Stimulated activated CD4-positive, alpha-beta T cell treated with anti-CD3 and anti-CD28 coated beads, TNF-alpha, amount 100 ng/mL, for 1 hour (primary cell): ENCODE measurements around the gene TRMT2B.
"Not testable (repeated sequence)": the region's sequence is repeated elsewhere in the genome, so short reads cannot be mapped to it uniquely, and the experiment has no call there.

ENCODE experiments used
- DNase-seq, 3 donors: peaks; one replicate each; pipeline ENCODE4 v3.0.0-alpha.2; 2020; ENCODE audit warnings: low read depth in 3 of 3, low spot score in 1 of 3

The TRMT2B gene, protein sequence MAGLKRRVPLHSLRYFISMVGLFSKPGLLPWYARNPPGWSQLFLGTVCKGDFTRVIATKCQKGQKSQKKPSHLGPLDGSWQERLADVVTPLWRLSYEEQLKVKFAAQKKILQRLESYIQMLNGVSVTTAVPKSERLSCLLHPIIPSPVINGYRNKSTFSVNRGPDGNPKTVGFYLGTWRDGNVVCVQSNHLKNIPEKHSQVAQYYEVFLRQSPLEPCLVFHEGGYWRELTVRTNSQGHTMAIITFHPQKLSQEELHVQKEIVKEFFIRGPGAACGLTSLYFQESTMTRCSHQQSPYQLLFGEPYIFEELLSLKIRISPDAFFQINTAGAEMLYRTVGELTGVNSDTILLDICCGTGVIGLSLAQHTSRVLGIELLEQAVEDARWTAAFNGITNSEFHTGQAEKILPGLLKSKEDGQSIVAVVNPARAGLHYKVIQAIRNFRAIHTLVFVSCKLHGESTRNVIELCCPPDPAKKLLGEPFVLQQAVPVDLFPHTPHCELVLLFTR

DNA sequence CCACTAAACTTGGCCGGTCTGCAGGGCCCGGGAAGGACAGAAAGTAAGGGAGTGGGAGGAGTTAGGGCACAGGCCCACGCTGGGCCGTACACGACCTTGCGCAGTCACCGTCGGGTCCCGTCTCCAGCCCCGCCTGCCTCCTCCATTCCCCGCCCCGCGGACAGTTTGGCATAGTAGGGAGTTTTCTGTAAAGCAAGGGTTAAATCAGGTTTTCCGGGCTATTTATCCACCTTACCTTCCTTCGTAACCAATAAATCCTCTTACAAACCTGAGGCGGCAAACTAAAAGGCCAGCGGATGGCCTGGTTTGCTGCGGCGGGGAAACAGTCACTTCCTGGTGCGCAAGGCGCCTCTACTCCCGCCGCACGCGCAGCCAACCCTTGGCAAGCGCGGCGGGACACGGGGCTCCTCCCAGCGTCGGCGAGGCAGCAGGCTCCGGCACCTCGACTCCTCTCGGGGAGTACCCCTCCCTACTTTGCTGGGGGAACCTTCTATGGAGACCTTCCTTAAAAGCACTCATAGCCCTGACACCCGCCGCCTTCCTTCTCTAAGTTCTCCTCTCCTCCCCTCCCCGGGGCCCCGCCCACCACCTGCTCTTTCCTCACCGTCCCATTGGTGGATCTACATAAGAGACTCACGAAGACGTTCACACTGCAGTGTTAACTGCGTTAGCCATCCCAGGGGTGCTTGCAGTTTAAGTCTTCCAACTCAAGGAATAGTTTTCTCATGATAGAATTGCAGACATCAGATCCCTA is at the start of gene TRMT2B:
Gene TRMT2B (minus strand): TSS at position 563 of the 754 bp plus-strand sequence. CDS start 9,822 bp downstream, outside the sequence.
- peak; percentile 42 to 59 (median 52) for DNase-seq

DNA sequence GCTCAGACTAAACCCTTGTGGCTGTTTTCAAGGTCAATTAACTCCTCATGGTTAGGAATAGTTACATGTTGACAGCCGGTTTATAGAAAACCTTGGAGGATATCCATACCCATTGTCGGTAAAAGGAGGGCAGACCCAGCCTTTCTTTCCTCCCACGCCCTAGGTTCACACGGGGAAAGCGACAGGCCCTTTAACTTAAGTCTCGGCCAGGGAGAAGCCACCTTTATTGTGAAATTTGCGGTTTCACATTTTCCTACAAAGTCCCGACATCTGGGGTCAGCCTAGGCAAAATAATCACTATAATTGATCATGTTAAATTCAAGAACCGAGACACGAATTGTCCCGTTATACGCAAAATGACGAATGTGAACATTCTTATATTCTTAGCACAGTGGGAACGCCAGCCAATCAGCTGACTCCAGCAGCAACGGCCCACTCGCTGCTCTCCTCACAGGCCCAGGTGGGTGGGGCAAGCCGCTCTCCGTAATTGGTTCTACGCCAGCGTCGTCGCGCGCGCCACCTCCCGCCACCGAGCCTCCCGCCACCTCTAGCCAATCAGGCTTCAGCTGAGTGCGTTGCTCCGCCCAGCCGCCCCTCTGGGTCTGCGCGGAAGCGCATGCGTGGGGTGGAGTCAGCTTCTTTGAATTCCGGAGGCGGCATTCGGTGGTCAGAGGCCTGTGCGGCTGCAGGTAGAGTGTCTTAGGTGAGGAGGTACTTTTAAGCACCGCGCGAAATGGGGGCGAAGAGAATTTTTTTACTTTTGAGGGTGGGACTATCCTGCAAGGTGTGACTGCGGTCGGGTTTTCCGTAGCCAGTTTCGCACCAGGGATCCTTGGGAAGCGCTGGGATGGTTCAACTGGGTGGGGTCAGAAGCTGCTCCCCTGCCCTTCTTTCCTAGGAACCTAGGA is 45.9 kb upstream of the TRMT2B start, which contains the start of gene CENPI:
Gene CENPI (plus strand): TSS at position 659 of the 908 bp plus-strand sequence. CDS start 2,867 bp downstream, outside the sequence.
- peak; percentile 76 to 86 (median 84) for DNase-seq

DNA sequence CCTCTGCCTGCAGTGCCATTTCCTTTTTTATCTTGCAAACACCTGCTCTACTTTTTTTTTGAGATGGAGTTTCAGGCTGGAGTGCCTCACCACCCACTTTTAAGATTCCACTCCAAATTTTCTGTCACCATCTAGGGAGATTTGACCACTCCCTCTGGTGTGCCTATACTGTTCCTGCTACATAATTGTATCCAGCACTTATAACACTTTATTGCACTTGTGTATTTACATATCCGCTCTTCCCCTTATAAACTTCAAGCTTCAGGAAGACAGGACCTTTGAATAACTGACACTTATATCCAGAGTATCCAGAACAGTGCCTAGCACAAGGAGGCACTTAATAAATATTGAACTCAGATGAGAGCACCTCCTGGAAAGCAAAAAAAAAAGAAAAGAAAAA is 39.9 kb upstream of the TRMT2B start:
- DNase-seq = no peak

DNA sequence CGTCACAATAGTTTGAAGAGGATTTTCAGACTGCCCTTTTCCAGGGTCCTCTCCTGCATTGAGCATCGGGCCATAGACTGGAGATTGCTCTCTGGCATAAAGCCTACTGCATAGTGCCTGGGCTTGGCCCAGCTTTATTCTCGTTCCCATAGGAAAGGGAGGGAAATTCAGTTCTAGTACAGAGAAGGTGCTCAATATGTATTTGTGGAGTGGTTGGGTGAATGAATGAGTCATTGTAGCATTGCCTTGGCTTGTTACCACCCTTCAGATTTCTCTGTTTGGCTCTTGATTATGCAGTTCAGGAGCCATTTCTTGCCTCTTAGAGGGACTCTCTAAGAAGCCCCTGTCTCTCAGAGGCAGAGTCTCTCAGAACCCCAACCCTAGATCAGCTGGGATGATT is 29.3 kb upstream of the TRMT2B start:
- DNase-seq = no peak

DNA sequence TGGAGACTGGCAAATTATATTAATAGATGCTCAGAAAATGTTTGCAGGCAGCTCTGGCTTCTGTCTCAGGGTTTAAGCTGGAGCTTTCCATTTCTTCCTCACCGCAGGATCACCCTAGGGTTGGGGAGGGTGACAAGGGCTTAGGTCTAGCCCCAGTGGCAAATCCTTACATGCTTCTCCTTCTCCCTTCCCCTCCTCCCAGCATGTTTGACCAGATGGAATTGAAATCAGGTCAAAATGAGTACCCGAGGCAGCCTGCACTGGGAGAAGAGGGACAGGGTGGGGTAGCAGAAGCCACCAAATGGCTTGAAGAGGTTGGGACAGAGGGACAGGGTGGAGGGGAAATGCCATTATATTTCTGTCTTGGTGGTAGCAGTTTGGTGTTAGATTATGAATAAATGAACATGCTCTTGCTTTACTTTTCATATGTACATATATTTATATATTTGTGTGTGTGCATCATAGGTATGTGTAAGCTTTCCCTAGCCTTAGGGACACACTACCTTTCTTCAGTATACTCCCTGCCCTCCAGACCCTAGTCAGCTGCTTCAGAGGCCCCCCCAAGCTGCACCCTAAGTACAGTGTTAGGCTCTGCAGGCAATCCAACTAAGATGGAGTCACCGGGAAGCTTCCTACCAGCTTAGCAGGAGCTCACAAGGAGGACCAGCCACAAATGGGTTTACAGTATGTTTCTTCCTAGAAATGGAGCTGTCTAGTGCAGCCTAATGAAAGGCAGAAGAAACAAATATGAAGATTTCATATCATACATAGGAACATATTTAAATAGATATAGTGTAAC is 28.6 kb upstream of the TRMT2B start:
- no peak for DNase-seq

DNA sequence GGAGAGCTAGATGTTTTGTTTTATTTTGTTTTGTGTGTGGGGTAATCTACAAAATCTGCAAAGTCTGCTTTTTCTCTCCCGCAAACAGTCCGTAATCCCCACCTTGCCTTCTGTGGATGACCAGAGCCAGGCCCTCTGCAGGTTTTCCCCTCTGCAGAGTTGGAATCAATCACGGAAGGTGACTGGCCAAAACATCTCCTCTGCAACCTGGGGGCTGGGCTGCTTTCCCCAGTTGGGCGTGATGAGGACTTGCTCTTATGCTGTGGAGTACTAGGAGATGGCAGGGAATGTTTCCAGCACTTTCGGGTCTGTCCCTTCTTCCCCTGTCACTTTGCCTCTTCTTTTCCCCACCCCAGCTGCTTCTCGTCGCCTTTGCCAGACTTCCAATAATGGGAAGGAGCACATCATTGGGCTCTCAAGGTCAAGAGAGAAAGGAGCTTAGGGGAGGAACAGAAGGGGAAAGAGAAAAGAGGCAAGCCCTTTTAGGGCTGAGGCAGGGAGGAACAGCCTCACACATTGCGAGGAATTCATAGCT is 27.9 kb upstream of the TRMT2B start:
- DNase-seq = no peak

DNA sequence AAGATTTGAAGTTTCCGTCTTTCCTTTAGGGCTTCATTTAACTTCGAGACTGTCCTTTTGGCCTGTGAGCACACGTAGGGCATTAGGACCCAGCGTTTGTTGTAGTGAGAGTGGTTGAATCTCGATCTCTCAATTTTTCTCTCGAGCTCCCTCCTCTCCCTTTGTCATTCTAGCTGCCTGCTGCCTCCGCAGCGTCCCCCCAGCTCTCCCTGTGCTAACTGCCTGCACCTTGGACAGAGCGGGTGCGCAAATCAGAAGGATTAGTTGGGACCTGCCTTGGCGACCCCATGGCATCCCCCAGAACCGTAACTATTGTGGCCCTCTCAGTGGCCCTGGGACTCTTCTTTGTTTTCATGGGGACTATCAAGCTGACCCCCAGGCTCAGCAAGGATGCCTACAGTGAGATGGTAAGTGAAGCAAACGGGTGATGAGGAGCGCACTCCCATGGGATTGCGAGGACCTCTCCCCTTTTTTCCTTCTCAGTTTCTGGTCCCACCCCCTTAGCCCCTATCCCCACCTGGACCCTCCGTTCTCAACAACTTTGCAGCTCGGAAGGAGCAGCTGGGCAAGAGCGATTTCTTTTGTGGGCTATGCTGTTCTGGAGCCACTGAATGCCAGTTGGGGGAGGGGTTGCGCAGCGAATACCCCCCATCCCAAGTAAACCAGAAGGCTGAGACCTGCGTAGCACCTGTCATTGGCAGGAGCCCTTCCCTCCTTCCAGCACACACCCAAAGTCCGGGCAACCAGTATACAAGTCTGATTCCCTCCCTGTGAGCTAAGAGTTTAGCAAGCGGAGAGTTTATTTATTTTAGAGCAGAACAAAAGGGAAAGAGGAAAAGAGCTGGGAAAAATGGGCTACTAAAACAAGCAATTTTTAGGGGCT is 27.0 kb upstream of the TRMT2B start, which contains the start of gene TMEM35A:
Gene TMEM35A (plus strand): TSS at position 164 of the 883 bp plus-strand sequence. CDS start 124 bp downstream, at position 288.
- no peak for DNase-seq

DNA sequence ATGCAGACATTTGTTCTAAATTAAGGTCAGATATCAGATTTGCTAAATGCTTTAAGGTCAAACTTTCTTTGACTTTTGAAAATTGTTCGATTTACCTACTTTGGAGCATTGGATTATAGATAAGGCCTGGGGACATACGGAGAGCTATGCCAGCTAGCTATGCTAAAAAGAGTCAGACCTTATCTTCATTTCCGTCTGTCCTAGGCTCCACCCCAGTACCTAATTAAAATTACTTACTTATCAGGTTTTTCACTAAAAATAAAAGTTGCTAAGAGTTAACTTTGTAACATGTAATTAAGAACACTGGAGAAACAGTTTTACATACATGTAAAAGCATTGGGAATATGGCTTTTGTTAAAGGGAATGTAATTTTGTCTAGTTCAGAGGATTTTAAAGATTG is 19.7 kb upstream of the TRMT2B start:
- DNase-seq = no peak

DNA sequence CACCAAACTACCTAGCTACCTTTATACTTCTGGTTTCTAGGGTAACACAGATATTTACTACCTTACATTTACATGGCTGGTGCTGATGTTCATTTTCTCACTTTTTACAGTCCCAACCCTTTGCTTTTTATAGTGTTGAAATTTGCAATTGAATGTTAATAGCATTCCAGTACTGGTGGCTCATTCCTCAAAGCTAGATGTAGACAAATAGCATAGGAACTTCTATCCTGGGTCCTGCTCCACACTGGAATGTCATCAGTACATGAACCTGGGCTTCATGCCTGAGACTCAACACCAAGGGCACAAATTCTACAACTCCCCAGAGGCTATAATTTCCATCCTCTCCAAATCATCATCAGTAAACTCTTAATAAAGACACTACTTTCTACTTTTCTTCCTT is 10.3 kb upstream of the TRMT2B start:
- no peak for DNase-seq

DNA sequence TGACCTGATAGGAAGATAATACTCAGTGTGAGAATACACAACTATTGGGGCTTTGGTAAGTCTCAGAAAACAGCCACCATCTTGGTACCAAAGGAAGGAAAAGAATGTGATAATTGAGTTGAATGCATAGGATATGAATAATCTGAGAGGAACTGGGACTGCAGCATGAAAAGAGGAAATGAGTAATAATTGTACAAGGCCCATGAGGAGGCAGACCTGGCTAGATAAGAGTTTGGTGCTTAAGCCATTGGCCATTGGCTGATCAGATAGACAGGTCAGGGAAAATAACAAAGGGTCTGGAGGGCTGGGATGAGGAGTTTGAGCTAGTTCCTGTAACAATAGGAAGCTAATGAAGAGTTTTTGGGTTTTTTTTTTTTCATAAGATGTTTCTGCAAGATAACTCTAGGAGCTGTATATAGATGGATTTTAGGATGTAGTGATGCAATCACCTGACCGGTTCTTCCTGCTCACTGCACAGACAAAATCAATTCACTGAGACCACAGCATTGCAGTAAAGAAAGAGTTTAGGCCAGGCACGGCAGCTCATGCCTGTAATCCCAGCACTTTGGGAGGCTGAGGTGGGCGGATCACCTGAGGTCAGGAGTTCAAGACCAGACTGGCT is 5.3 kb upstream of the TRMT2B start:
- no peak for DNase-seq

DNA sequence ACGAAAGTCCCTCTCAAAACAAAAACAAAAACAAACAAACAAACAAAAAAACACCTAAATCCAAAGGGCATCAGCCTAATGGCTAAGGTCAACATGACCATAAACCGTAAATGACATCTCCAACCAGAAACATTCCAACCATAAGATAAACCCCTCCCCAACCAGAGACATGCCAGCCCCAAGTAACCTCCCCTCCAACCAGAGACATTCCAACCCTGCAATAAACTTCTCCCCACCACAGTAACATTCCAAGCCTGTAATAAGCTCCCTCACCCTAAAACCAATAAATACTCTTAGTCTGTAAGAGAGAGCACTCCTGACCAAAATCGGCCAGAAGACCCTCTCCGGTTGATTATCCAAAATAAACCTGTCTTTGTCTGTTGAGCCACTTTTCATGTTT is 4.6 kb upstream of the TRMT2B start:
- DNase-seq = not testable (repeated sequence)

DNA sequence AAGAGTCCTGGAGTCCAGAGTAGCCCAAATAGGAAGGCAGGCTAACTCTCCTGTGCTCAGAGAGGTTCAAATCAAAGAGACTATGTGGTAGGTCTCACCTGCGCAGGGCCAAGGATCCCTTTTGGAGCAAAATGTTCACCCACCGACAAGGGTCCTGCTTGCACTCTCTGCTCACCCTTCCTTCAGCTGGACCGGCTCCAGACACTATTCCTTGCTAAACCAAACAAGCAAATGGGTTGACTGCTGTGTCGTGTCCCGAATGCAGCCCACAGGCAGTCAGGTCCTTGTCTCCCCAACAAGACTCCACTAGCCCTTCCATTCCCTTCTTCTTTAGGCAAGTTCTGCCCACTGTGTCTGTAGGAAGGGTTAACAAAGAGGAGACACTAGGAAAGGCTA is 760 bp downstream of the TRMT2B start:
- DNase-seq = no peak

DNA sequence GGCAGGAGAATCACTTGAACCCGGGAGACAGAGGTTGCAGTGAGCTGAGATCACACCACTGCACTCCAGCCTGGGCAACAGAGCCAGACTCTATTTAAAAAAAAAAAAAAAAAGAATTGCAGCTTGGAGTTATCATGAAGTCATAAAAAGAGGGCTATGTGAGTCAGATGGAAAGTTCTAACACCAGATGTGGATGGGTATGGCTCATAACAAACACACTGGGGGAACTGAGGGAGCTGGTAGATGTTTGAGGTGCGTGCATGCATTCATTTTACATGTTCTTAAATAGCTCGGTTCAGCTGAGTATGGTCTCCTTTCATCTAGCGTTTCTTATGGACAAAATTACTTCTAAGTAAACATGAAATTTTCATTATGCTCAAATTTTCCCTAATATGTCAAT is 11.7 kb downstream of the TRMT2B start:
- no peak for DNase-seq

DNA sequence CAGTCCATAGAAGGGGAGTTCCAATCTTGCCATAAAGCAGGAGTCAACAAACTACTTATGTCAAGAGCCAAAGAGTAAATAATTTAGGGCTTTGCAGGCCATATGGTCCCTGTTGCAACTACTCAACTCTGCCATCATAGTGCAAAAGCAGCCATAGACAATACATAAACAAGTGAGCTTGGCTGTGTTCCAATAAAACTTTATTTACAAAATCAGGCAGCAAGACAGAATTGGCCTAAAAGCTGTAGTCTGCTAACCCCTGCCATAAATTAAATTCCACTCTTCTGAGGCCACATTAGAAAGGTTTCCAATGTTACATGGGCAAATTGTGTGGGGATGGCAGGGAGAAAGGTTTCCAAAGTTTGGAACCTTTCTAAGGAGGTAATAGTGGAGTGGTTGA is 14.7 kb downstream of the TRMT2B start:
- DNase-seq = no peak

DNA sequence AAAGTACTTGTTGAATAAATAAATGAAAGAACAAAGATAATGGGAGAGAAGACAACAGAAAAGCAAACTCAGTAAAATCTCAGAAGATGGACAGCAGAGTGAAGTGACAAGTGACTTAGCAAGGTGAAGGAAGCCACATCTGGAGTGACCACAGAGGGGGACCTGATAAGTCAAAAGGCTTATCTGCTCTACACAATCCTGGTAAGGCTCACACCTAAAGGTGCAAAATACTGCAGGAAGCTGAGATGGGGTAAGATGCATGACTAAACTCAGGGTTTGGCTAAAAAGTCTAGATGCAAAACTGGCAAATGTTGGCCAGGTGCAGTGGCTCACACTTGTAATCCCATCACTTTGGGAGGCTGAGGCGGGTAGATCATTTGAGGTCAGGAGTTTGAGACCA is 22.2 kb downstream of the TRMT2B start:
- DNase-seq = no peak

DNA sequence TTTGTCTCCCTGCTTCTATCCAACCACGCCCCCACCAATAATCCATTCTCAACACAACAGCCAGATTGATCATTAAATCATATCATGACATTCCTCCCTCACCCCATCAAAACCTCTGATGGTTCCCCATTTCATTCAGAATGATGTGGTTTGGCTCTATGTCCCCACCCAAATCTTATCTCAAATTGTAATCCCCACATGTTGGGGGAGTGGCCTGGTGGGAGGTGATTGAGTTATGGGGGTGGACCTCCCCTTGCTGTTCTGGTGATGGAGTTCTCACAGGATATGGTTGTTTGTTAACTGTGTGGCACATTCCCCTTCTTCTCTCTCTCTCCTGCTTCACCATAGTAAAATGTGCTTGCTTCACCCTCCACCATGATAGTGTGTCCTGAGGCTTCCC is 23.3 kb downstream of the TRMT2B start:
- DNase-seq = no peak

DNA sequence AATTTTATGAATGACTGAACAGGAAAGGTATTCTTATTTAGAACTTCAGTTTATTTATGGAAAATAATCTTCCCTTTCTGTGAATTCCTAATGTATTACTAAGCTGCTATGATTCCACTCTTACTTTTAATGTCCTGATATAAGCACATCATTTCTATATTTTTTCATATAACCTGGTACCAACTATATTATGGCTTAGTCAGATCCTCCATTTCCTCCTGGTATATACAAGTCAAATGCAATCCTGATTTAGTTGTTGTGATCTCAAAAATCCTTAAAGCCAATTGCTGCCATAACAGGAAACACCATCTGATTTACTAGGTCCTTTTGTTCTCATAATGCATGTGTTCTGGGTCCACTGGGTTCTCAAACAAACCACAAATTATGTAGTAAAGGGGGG is 26.8 kb downstream of the TRMT2B start:
- no peak for DNase-seq

DNA sequence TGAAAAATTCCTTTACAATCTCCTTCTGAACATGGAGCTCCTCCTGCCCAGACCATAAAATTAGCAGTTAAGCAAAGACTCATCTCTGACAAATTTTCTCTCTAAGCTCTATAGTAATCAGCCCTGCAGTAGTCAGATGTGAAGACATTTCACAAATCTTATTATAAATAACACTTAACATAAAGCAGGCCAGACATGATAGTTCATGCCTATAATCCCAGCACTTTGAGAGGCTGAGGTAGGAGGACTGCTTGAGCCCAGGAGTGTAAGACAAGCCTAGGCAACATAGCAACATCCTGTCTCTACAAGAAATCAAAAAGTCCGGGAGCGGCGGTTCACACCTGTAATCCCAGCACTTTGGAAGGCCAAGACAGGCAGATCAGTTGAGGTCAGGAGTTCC is 29.9 kb downstream of the TRMT2B start:
- DNase-seq = no peak
